ENCODE results near the gene ZBTB12.

- TF ChIP-seq POLR2AphosphoS5 (IDR thresholded peaks at IDR 0.05): no peak
- no peak for TF ChIP-seq POLR2A (IDR thresholded peaks at IDR 0.05)
These were observed 20.6 kb downstream of the ZBTB12 start for GRCh38 chr6:31881136-31881859.

Measured in spleen (tissue), 3 donors.